Esophagus squamous epithelium (tissue), 4 donors: ENCODE results near the gene PSMD4.

Source experiments
- POLR2A ChIP-seq, 4 donors: fragments of 450-650 bp; IDR thresholded peaks; one replicate each; pipeline ENCODE4 v1.6.1; 2017; ENCODE audit warnings: antibody characterized with exemption in 4 of 4, mild to moderate bottlenecking in 4 of 4, moderate library complexity in 3 of 4
- TF ChIP-seq, protein P1 (sequence below), 6 experiments: fragments of 450-650 bp in 4 of 6; fragments of 200-600 bp in 2 of 6; sonication (generic) in 2 of 6; IDR thresholded peaks; one replicate each; pipeline ENCODE4 v1.5.1; 2016 to 2019; ENCODE audit warnings: antibody characterized with exemption in 6 of 6, mild to moderate bottlenecking in 4 of 6, moderate library complexity in 4 of 6

DNA sequence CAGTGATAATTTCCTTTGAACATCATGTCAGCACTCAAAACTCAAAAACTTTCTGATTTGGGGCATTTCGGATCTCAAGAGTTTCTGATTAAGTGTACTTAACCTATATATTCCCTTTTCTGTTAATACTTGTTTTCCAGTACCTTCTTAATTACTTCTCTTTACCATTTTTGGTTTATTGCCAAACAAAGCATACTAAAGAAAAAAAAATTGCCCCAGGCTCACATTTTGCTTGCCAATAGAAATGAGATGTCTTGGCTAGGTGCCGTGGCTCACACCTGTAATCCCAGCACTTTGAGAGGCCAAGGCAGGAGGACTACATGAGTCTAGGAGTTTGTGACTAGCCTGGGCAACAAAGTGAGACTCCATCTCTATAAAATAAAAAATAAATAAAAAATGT is 4.8 kb downstream of the PSMD4 start:
- TF ChIP-seq, protein P1, sequence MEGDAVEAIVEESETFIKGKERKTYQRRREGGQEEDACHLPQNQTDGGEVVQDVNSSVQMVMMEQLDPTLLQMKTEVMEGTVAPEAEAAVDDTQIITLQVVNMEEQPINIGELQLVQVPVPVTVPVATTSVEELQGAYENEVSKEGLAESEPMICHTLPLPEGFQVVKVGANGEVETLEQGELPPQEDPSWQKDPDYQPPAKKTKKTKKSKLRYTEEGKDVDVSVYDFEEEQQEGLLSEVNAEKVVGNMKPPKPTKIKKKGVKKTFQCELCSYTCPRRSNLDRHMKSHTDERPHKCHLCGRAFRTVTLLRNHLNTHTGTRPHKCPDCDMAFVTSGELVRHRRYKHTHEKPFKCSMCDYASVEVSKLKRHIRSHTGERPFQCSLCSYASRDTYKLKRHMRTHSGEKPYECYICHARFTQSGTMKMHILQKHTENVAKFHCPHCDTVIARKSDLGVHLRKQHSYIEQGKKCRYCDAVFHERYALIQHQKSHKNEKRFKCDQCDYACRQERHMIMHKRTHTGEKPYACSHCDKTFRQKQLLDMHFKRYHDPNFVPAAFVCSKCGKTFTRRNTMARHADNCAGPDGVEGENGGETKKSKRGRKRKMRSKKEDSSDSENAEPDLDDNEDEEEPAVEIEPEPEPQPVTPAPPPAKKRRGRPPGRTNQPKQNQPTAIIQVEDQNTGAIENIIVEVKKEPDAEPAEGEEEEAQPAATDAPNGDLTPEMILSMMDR (IDR thresholded peaks at IDR 0.05), result no peak
- TF ChIP-seq POLR2A (IDR thresholded peaks at IDR 0.05), result no peak
